HEK293 (cell line): ENCODE data around the gene RAD9B.
A peak's percentile ranks its signal among the peaks of the same experiment; 100 is the strongest.

Experiments used
- CTCF ChIA-PET: fragments of 350-600 bp; formaldehyde crosslinking; extraction: SDS; loops from one replicate; lab custom pipeline; 2021; ENCODE audit warnings: antibody characterized with exemption; lab: Yijun Ruan, JAX
- POLR2A ChIA-PET: fragments of 300-600 bp; formaldehyde crosslinking; extraction: SDS; loops from one replicate; lab custom pipeline; 2020; ENCODE audit warnings: antibody characterized with exemption, inconsistent platforms; lab: Yijun Ruan, JAX
- H3K27ac ChIP-seq: fragments of 200-500 bp; sonication (Bioruptor generic); 2 replicates; pipeline ENCODE4 v1.5.1; 2014; ENCODE audit warnings: low read depth, low read length, control low read depth, inconsistent platforms; ENCODE audit errors: extremely low read depth
- H3K36me3 ChIP-seq, 2 experiments: fragments of 200-500 bp in 1 of 2; sonication (Bioruptor generic) in 1 of 2; 1 replicate in 1 of 2; 2 replicates in 1 of 2; pipeline ENCODE4 v1.5.1; 2014 to 2017; ENCODE audit warnings: inconsistent platforms in 2 of 2, low read length in 2 of 2; ENCODE audit not compliant: control insufficient read depth in 2 of 2, insufficient read depth in 1 of 2
- H3K4me1 ChIP-seq: fragments of 200-500 bp; sonication (Bioruptor generic); 2 replicates; pipeline ENCODE4 v1.5.1; 2014; ENCODE audit warnings: mild to moderate bottlenecking, low read length, inconsistent platforms; ENCODE audit not compliant: control insufficient read depth, insufficient read depth
- H3K4me3 ChIP-seq: 2 replicates; pipeline ENCODE4 v1.5.1; 2011; ENCODE audit warnings: low read depth, mild to moderate bottlenecking, control low read depth, low read length, moderate library complexity
- H3K9me3 ChIP-seq: fragments of 200-500 bp; sonication (Bioruptor generic); 2 replicates; pipeline ENCODE4 v1.5.1; 2014; ENCODE audit warnings: low read depth, low read length, inconsistent platforms; ENCODE audit not compliant: control insufficient read depth, insufficient read depth
- GLI2 ChIP-seq: fragments of 450-650 bp; formaldehyde crosslinking; IDR thresholded peaks from 2 replicates; pipeline ENCODE4; 2017; ENCODE audit warnings: missing biosample characterization, missing genetic modification characterization, low read depth, borderline replicate concordance
- KLF1 ChIP-seq: fragments of 450-650 bp; formaldehyde crosslinking; IDR thresholded peaks from 2 replicates; pipeline ENCODE4 v1.5.1; 2016; ENCODE audit warnings: missing biosample characterization, missing genetic modification characterization
- KLF10 ChIP-seq: fragments of 450-650 bp; IDR thresholded peaks from 2 replicates; pipeline ENCODE4 v1.5.1; 2018; ENCODE audit warnings: missing biosample characterization, mild to moderate bottlenecking, missing genetic modification characterization
- KLF8 ChIP-seq: fragments of 450-650 bp; formaldehyde crosslinking; IDR thresholded peaks from 2 replicates; pipeline ENCODE4 v1.5.1; 2016; ENCODE audit warnings: missing biosample characterization, missing genetic modification characterization
- PBX3 ChIP-seq: sonication (generic); formaldehyde crosslinking; IDR thresholded peaks from 2 replicates; pipeline ENCODE4 v1.8.1; 2022; ENCODE audit warnings: mild to moderate bottlenecking, moderate library complexity, missing genetic modification reagents
- PRDM10 ChIP-seq: fragments of 450-650 bp; formaldehyde crosslinking; IDR thresholded peaks from 2 replicates; pipeline ENCODE4 v1.5.1; 2016; ENCODE audit warnings: missing biosample characterization, missing genetic modification characterization
- REST ChIP-seq: fragments of 450-650 bp; formaldehyde crosslinking; IDR thresholded peaks from 2 replicates; pipeline ENCODE4 v1.5.1; 2016; ENCODE audit warnings: missing biosample characterization, missing genetic modification characterization
- ZBTB1 ChIP-seq: fragments of 450-650 bp; formaldehyde crosslinking; IDR thresholded peaks from 2 replicates; pipeline ENCODE4 v1.5.1; 2016; ENCODE audit warnings: missing biosample characterization, missing genetic modification characterization
- ZNF221 ChIP-seq: fragments of 450-650 bp; formaldehyde crosslinking; IDR thresholded peaks from 2 replicates; pipeline ENCODE4 v1.5.1; 2017; ENCODE audit warnings: missing biosample characterization, missing genetic modification characterization, borderline replicate concordance
- ZNF24 ChIP-seq: fragments of 450-650 bp; formaldehyde crosslinking; IDR thresholded peaks from 2 replicates; pipeline ENCODE4 v1.5.1; 2016; ENCODE audit warnings: missing biosample characterization, missing genetic modification characterization
- ZNF280C ChIP-seq: fragments of 450-650 bp; formaldehyde crosslinking; IDR thresholded peaks from 2 replicates; pipeline ENCODE4 v1.5.1; 2016; ENCODE audit warnings: missing biosample characterization, missing genetic modification characterization
- ZNF341 ChIP-seq: fragments of 450-650 bp; formaldehyde crosslinking; IDR thresholded peaks from 2 replicates; pipeline ENCODE4; 2016; ENCODE audit warnings: low read depth, missing biosample characterization, missing genetic modification characterization
- ZNF354C ChIP-seq: fragments of 450-650 bp; formaldehyde crosslinking; IDR thresholded peaks from 2 replicates; pipeline ENCODE4 v1.5.1; 2016; ENCODE audit warnings: missing biosample characterization, missing genetic modification characterization, low read depth, borderline replicate concordance
- ZNF366 ChIP-seq: fragments of 450-650 bp; formaldehyde crosslinking; conservative IDR thresholded peaks from 2 replicates; pipeline ENCODE4 v1.5.1; 2016; ENCODE audit warnings: missing biosample characterization, missing genetic modification characterization
- ZNF416 ChIP-seq: fragments of 450-650 bp; formaldehyde crosslinking; IDR thresholded peaks from 2 replicates; pipeline ENCODE4 v1.5.1; 2016; ENCODE audit warnings: missing biosample characterization, missing genetic modification characterization
- ZNF530 ChIP-seq: fragments of 450-650 bp; formaldehyde crosslinking; IDR thresholded peaks from 2 replicates; pipeline ENCODE4 v1.5.1; 2016; ENCODE audit warnings: low read depth, missing biosample characterization, missing genetic modification characterization
- ZNF549 ChIP-seq: fragments of 450-650 bp; IDR thresholded peaks from 2 replicates; pipeline ENCODE4 v1.5.1; 2018; ENCODE audit warnings: missing biosample characterization, missing genetic modification characterization, mild to moderate bottlenecking, inconsistent platforms, moderate library complexity
- ZNF600 ChIP-seq: fragments of 450-650 bp; formaldehyde crosslinking; IDR thresholded peaks from 2 replicates; pipeline ENCODE4 v1.5.1; 2016; ENCODE audit warnings: missing biosample characterization, missing genetic modification characterization
- ZNF610 ChIP-seq: fragments of 450-650 bp; formaldehyde crosslinking; IDR thresholded peaks from 2 replicates; pipeline ENCODE4 v1.5.1; 2016; ENCODE audit warnings: missing biosample characterization, missing genetic modification characterization, borderline replicate concordance
- ZNF704 ChIP-seq: fragments of 450-650 bp; formaldehyde crosslinking; IDR thresholded peaks from 2 replicates; pipeline ENCODE4 v1.5.1; 2016; ENCODE audit warnings: missing biosample characterization, missing genetic modification characterization
- TF ChIP-seq, protein P1 (sequence below): fragments of 450-650 bp; IDR thresholded peaks from 2 replicates; pipeline ENCODE4 v1.5.1; 2018; ENCODE audit warnings: missing biosample characterization, missing genetic modification characterization

RAD9B gene

GRCh38 chr12:110537605-110538409 is 35.7 kb downstream of the RAD9B start:
- ChIA-PET CTCF (interaction anchor here (0.5 to 1.0 kb wide), 5 partner anchors 12 to 75 kb away, joined by 3 to 4 read pairs (median 3); no protein-coding TSS in a partner anchor), POLR2A (no interaction called here)
- Histone ChIP-seq H3K4me1 (peaks cover 23% of the 10 kb centered on the region), H3K36me3 (peaks cover 7 to 40% of the 10 kb centered on the region in 2 experiments), H3K4me3 (no peak overlapping the region), H3K9me3 (no peaks in the 10 kb centered on the region), H3K27ac (0 out of 2 replicates have a peak overlapping the region, but pooled peaks have one; percentile 14)
- TF ChIP-seq ZNF280C (tag by site-specific recombination) (no peak), ZNF549 (tag by site-specific recombination) (no peak), ZNF416 (no peak), KLF1 (tag by site-specific recombination) (no peak), PRDM10 (tag by site-specific recombination) (peak; percentile 53), PBX3 (no peak), ZNF221 (no peak), ZNF354C (tag by site-specific recombination) (no peak), ZNF704 (no peak), GLI2 (no peak), ZNF530 (tag by site-specific recombination) (no peak), ZNF366 (peak; percentile 81), REST (tag by site-specific recombination) (no peak), ZBTB1 (tag by site-specific recombination) (no peak), ZNF341 (tag by site-specific recombination) (no peak), ZNF610 (no peak), KLF10 (no peak), KLF8 (tag by site-specific recombination) (no peak), ZNF600 (tag by site-specific recombination) (peak; percentile 84), ZNF24 (tag by site-specific recombination) (peak; percentile 52; the same call in 1 of the 2 replicates)
- TF ChIP-seq, protein P1, sequence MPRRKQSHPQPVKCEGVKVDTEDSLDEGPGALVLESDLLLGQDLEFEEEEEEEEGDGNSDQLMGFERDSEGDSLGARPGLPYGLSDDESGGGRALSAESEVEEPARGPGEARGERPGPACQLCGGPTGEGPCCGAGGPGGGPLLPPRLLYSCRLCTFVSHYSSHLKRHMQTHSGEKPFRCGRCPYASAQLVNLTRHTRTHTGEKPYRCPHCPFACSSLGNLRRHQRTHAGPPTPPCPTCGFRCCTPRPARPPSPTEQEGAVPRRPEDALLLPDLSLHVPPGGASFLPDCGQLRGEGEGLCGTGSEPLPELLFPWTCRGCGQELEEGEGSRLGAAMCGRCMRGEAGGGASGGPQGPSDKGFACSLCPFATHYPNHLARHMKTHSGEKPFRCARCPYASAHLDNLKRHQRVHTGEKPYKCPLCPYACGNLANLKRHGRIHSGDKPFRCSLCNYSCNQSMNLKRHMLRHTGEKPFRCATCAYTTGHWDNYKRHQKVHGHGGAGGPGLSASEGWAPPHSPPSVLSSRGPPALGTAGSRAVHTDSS (tag by site-specific recombination) = no peak
